Measurements from ENCODE around the gene SSC5D.

SSC5D gene

GRCh38 chr19:55468054-55468393, 20.2 kb upstream of the SSC5D start:
- H3K27ac ChIP-seq = no peak overlapping the region
- DNase-seq (ENCODE audit: low read depth, low spot score) = no peak

- DNase-seq (ENCODE audit: low read depth, low spot score) = no peak
- no peak overlapping the region for H3K27ac ChIP-seq
These were observed 17.0 kb upstream of the SSC5D start for GRCh38 chr19:55471266-55471665.

- DNase-seq (ENCODE audit: low read depth, low spot score) = peak; percentile 66
- H3K27ac ChIP-seq = peak overlapping the region; percentile 89
These were observed 15.8 kb upstream of the SSC5D start for GRCh38 chr19:55472463-55472862.

DNA sequence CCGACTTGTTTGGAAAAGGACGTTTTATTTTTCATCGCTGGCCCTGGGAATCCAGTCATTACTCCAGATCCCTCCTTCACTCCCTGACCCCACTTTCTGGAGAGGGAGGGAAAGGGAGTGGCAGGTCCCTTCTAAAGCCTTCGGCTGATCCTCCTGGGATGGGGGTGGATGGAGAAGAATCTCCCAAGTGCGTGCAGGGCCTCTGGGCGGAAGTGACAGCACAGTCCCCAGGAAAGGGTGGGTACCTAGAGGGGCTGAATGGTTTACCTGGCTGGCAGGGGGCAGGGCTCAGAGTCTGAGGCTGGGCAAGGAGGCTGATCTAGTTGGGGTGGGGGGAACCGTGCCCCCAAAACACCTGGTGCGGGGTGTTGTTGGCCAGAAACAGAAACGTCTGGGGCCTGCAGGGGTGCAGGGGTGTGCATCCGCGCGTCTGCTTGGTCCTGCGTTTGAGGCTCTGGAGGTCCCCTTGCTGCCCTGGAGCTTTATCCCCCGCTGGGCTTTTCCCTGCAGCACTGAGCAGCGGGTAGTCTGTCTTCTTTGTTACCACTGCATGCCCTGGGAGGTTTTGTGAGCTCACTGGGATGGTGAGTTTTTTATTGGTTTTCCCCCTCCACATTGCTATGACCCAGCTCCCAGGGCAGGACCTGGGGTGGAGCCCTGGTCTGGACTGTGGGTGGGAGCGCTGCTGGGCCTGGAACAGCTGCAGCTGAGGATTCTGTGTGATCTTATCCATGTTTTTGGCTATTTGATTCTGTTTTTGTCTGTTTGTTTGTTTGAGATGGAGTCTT, 14.8 kb upstream of the SSC5D start:
- peak overlapping the region; percentile 89 for H3K27ac ChIP-seq
- DNase-seq (ENCODE audit: low read depth, low spot score) = no peak

GRCh38 chr19:55474269-55475265, 13.7 kb upstream of the SSC5D start:
- DNase-seq (ENCODE audit: low read depth, low spot score) = peak; percentile 44

DNA sequence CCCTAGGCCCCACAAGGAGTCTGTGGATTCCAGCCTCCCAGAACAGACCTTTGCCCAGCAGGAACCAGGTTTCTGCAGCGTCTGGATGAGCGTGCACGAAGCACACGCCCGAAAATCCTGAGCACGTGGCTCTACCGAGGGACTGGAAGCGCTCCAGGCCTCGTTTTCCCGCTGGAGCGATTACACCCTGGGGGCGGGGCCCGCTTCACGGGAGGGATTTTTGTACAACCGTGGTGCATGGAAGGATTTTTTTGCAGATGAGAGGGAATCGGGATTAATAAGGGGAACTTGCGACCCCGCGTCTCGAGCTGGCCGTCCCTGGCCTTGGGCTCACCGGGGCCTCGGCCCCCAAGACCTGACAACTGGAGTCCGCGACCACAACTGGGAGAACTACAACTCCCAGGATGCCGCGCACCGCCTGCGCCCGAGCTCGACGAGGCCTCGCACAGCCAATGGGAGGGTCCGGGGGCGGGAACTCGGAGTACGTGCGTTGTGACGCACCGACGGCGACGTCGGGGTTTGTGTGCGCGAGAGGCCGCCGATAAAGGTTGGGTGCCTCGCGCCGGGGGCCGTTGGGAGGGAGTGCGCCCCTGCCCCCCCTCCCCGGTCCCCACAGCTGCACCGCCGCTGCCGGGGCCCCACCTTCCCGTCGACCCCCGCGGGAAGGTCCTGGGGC, 12.0 kb upstream of the SSC5D start, which contains the start of gene ZNF628:
Gene ZNF628, plus strand, starts transcription at position 518 of the 676 bp plus-strand sequence. CDS start 3,294 bp downstream, outside the sequence.
- H3K27ac ChIP-seq = peak within 1 kb of the TSS; percentile 89
- peak; percentile 85 for DNase-seq (ENCODE audit: low read depth, low spot score)

More at GRCh38 chr19:55474269-55475265, 13.7 kb upstream of the SSC5D start:
- H3K27ac ChIP-seq = peak overlapping the region; percentile 89

DNA sequence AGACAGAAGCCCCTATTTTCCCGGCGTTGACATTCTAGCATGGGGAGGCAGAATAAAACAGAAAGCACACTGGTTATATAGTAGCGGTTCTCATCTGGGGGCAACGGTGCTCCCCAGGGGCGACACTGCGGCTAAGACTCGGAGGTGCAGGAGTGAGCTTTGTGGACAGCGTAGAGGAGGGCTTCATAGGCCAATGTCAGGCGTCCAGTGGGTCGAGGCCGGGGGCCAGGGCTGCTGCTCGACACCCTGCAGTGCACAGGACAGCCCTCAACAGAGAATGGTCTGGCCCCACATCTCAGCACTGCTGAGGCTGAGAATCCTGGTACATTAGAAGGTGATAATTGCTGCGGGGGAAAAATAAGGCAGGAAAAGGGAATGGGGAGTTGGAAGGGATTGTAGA, 10.3 kb upstream of the SSC5D start:
- no peak overlapping the region for H3K27ac ChIP-seq
- no peak for DNase-seq (ENCODE audit: low read depth, low spot score)

GRCh38 chr19:55478364-55478763, 9.9 kb upstream of the SSC5D start:
- no peak for DNase-seq (ENCODE audit: low read depth, low spot score)
- H3K27ac ChIP-seq = no peak overlapping the region

DNA sequence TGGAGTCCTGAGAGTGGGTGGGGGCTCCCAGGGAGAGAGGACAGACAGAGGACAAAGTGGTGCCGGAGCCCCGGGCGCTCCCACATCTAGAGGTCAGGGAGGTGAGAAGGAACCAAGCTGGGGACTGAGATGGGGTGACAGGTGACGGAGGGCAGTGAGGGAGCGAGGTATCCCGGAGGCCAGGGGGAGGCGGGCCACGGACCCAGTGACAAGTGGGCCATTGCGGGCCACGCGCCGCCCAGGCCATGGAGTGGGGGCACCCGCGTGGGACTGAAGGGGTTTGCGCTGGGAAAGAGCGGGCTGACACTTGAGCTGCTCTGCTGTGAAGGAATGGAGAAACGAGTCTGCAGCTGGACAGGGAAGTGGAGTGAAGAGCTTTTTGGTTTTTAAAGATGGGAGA, 9.2 kb upstream of the SSC5D start:
- H3K27ac ChIP-seq = no peak overlapping the region
- no peak for DNase-seq (ENCODE audit: low read depth, low spot score)

GRCh38 chr19:55479451-55480230, 8.6 kb upstream of the SSC5D start:
- no peak overlapping the region for H3K27ac ChIP-seq
- DNase-seq (ENCODE audit: low read depth, low spot score) = no peak

- H3K27ac ChIP-seq = no peak overlapping the region
- no peak for DNase-seq (ENCODE audit: low read depth, low spot score)
These were observed 7.0 kb upstream of the SSC5D start for GRCh38 chr19:55481148-55481793.

DNA sequence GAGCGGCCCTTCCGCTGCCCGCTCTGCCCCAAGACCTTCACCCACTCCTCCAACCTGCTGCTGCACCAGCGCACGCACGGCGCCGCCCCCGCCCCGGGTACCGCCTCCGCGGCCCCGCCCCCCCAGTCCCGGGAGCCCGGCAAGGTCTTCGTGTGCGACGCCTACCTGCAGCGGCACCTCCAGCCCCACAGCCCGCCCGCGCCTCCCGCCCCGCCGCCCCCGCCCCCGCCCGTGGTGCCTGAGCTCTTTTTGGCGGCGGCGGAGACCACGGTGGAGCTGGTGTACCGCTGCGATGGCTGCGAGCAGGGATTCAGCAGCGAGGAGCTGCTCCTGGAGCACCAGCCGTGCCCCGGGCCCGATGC, 6.5 kb upstream of the SSC5D start:
- no peak overlapping the region for H3K27ac ChIP-seq
- no peak for DNase-seq (ENCODE audit: low read depth, low spot score)

- DNase-seq (ENCODE audit: low read depth, low spot score) = no peak
- H3K27ac ChIP-seq = no peak overlapping the region
These were observed 5.9 kb upstream of the SSC5D start for GRCh38 chr19:55482156-55482961.

DNA sequence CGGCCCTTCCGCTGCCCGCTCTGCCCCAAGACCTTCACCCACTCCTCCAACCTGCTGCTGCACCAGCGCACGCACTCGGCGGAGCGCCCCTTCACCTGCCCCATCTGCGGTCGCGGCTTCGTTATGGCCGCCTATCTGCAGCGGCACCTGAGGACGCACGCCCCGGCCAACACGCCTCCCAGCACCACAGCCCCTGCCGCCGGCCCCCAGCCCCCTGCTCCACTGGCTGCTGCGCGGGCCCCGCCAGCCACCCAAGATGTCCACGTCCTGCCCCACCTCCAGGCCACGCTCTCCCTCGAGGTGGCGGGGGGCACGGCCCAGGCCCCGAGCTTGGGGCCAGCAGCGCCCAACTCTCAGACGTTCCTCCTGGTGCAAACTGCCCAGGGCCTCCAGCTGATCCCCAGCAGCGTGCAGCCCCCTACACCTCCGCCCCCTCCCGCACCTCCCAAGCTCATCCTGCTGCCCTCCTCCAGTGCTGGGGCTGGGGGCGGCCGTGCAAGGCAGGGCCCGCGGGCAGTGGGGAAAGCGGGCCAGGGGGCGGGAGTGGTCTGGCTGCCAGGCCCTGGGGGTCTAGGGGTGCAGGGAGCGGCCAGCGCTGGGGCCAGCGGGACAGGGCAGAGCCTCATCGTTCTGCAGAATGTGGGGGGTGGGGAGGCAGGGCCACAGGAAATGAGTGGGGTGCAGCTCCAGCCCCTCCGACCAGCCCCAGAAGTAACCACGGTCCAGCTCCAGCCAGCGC, 5.1 kb upstream of the SSC5D start:
- H3K27ac ChIP-seq = no peak overlapping the region
- no peak for DNase-seq (ENCODE audit: low read depth, low spot score)

DNA sequence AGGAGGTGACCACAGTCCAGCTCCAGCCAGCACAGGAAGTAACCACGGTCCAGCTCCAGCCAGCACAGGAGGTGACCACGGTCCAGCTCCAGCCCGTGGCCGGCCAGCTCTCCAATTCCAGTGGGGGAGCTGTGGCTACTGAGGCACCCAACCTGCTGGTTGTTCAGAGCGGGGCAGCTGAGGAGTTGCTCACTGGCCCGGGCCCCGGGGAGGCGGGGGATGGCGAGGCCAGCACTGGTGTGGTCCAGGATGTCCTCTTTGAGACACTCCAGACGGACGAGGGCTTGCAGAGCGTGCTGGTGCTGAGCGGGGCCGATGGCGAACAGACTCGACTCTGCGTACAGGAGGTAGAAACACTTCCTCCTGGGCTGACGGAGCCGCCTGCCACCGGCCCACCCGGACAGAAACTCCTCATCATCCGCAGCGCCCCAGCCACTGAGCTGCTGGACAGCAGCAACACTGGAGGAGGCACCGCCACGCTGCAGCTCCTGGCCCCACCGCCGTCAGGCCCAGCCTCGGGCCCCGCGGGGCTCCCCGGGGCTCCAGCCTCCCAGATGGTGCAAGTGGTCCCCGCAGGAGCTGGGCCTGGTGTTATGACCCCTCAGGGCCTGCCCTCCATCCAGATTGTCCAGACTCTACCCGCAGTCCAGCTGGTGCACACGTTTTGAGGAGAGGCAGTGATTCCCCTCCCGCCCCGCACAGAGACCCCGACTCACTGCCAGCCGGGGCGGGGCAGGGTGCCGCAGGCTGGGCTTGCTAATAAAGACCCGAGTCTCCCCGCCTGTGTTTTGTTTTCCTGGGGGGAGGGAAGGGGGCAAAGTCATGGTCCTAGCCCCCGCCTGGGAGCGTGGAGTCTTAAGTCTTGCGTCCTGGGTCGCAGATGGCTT, 4.3 kb upstream of the SSC5D start:
- H3K27ac ChIP-seq = no peak overlapping the region
- DNase-seq (ENCODE audit: low read depth, low spot score) = no peak

- peak within 1 kb of the TSS; percentile 38 for H3K27ac ChIP-seq
- no peak for DNase-seq (ENCODE audit: low read depth, low spot score)
These were observed 3.4 kb upstream of the SSC5D start, which contains the start of gene NAT14 for GRCh38 chr19:55484593-55485438. TSS of gene NAT14 (plus strand) at chr19:55485188. CDS start at chr19:55485709, 521 bp downstream.
